GM12878 (cell line): ENCODE results near the gene FRMD3.

Experiments used
- TF ChIP-seq, protein P1 (sequence below): fragments of 450-650 bp; formaldehyde crosslinking; IDR thresholded peaks from 2 replicates; pipeline ENCODE4 v1.5.0; 2022; ENCODE audit warnings: mild to moderate bottlenecking, missing genetic modification characterization
- TF ChIP-seq, protein P2 (sequence below), 3 experiments: IDR thresholded peaks in 2 of 3; conservative IDR thresholded peaks in 1 of 3; 2 replicates each; pipeline ENCODE4 v1.5.1; 2011; ENCODE audit warnings: low read depth in 3 of 3, low read length in 3 of 3, mild to moderate bottlenecking in 3 of 3, control low read depth in 2 of 3, moderate library complexity in 2 of 3, inconsistent platforms in 1 of 3, mixed read lengths in 1 of 3; ENCODE audit not compliant: control insufficient read depth in 2 of 3, insufficient read depth in 1 of 3; ENCODE audit errors: extremely low read depth in 1 of 3

DNA sequence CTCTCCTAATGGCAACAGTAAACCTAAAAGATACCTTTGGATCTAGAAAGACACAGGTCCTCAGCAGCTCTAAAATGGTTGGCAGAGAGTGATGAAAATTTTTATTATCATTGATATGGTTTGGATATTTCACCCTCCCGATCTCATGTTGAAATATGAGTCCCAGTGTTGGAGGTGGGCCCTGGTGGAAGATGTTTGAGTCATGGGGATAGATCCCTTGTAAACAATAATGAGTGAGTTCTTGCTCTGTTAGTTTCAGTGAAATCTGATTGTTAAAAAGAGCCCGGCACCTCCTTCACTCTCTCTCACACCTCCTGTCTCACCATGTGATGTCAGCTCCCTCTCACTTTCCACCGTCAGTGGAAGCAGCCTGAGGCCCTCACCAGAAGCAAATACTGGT is 117.7 kb downstream of the FRMD3 start:
- TF ChIP-seq, protein P1, sequence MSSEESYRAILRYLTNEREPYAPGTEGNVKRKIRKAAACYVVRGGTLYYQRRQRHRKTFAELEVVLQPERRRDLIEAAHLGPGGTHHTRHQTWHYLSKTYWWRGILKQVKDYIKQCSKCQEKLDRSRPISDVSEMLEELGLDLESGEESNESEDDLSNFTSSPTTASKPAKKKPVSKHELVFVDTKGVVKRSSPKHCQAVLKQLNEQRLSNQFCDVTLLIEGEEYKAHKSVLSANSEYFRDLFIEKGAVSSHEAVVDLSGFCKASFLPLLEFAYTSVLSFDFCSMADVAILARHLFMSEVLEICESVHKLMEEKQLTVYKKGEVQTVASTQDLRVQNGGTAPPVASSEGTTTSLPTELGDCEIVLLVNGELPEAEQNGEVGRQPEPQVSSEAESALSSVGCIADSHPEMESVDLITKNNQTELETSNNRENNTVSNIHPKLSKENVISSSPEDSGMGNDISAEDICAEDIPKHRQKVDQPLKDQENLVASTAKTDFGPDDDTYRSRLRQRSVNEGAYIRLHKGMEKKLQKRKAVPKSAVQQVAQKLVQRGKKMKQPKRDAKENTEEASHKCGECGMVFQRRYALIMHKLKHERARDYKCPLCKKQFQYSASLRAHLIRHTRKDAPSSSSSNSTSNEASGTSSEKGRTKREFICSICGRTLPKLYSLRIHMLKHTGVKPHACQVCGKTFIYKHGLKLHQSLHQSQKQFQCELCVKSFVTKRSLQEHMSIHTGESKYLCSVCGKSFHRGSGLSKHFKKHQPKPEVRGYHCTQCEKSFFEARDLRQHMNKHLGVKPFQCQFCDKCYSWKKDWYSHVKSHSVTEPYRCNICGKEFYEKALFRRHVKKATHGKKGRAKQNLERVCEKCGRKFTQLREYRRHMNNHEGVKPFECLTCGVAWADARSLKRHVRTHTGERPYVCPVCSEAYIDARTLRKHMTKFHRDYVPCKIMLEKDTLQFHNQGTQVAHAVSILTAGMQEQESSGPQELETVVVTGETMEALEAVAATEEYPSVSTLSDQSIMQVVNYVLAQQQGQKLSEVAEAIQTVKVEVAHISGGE (CRISPR knock-in tag) = no peak
- TF ChIP-seq, protein P2, sequence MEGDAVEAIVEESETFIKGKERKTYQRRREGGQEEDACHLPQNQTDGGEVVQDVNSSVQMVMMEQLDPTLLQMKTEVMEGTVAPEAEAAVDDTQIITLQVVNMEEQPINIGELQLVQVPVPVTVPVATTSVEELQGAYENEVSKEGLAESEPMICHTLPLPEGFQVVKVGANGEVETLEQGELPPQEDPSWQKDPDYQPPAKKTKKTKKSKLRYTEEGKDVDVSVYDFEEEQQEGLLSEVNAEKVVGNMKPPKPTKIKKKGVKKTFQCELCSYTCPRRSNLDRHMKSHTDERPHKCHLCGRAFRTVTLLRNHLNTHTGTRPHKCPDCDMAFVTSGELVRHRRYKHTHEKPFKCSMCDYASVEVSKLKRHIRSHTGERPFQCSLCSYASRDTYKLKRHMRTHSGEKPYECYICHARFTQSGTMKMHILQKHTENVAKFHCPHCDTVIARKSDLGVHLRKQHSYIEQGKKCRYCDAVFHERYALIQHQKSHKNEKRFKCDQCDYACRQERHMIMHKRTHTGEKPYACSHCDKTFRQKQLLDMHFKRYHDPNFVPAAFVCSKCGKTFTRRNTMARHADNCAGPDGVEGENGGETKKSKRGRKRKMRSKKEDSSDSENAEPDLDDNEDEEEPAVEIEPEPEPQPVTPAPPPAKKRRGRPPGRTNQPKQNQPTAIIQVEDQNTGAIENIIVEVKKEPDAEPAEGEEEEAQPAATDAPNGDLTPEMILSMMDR (IDR thresholded peaks at IDR 0.05 in 2 of 3, conservative IDR thresholded peaks at IDR 0.05 in 1 of 3; ENCODE audit: control insufficient read depth in 2 of 3, extremely low read depth in 1 of 3, insufficient read depth in 1 of 3, low read depth in 3 of 3, low read length in 3 of 3) = no peak
